BJ (cell line): Measurements from ENCODE around the gene MYO7A. TPM values are rescaled to one million over a fixed set of nuclear protein-coding genes. Genes with fewer than 3 reads are reported as not detected.

Source experiments
- CTCF ChIA-PET: fragments of 350-600 bp; formaldehyde crosslinking; extraction: SDS; loops from one replicate; lab custom pipeline; 2021; ENCODE audit warnings: antibody characterized with exemption, inconsistent platforms; lab: Yijun Ruan, JAX
- POLR2A ChIA-PET: fragments of 300-600 bp; sonication (Branson Sonifier 250); formaldehyde crosslinking; extraction: SDS; loops from one replicate; lab custom pipeline; 2021; ENCODE audit warnings: antibody characterized with exemption; lab: Charles Lee
- DNase-seq: peaks from one replicate; pipeline ENCODE4 v3.0.0-alpha.2; 2011; ENCODE audit warnings: low read depth
- H3K27me3 ChIP-seq: 2 replicates; pipeline ENCODE4 v1.6.0; 2011; ENCODE audit warnings: low read length; ENCODE audit not compliant: control insufficient read depth, insufficient read depth
- H3K36me3 ChIP-seq: 2 replicates; pipeline ENCODE4 v1.5.1; 2011; ENCODE audit warnings: low read length; ENCODE audit not compliant: control insufficient read depth, insufficient read depth
- H3K4me3 ChIP-seq: 2 replicates; pipeline ENCODE4 v1.5.1; 2011; ENCODE audit warnings: low read depth, mild to moderate bottlenecking, control low read depth, low read length
- polyA plus RNA-seq: library from polyadenylated mRNA; depleted of rRNA; stranded (reverse); fragments of >200 nt; gene quantifications from 2 replicates; pipeline ENCODE4 v1.2.3, GENCODE V29; 2011
- TF ChIP-seq, protein P1 (sequence below): IDR thresholded peaks from 2 replicates; pipeline ENCODE4 v1.5.1; 2011; ENCODE audit warnings: low read depth, mild to moderate bottlenecking, control low read depth, inconsistent platforms, low read length, moderate library complexity; ENCODE audit not compliant: insufficient read depth

MYO7A gene
- polyA plus RNA-seq, 1 experiment: 0.01 TPM

DNA sequence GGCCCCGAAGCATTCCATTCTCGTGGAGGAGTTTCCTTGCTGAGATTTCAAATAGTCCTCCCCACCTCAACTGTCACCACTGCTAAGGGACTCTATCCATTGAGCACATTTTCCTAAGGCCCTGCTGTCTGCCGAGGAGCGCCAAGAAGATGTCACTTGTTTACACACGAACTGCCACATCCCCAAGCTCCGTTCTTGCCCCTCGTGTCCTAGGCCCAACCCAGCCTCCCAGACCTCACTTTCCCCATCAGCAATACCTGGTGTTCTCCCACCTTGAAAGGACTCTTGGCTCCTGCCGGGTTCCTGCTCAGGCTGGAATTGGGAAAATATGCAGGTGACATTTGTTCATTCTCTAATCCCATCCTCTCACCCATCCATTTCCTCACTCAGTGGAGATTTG, 4.0 kb upstream of the MYO7A start:
- POLR2A ChIA-PET: no interaction called here

DNA sequence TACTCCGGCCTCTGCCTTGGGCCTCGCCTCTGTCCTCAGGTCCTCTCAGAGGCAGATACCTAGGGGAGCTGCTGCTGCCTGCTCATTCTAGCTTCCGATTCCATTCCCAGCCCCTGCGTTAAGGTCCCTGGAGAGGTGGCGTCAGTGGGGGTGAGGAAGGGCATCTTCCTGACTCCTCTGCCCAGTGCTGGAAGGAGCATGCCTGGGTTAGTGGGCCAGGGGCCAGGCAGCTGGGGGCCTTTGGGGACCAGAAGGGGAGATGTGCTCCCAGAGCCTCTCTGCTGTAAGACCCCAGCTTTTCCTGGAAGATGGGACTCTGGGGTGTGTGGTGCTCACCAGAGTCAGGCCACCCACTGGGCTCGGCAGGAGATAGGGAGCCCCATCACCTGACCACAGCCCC, 3.6 kb upstream of the MYO7A start:
- TF ChIP-seq, protein P1, sequence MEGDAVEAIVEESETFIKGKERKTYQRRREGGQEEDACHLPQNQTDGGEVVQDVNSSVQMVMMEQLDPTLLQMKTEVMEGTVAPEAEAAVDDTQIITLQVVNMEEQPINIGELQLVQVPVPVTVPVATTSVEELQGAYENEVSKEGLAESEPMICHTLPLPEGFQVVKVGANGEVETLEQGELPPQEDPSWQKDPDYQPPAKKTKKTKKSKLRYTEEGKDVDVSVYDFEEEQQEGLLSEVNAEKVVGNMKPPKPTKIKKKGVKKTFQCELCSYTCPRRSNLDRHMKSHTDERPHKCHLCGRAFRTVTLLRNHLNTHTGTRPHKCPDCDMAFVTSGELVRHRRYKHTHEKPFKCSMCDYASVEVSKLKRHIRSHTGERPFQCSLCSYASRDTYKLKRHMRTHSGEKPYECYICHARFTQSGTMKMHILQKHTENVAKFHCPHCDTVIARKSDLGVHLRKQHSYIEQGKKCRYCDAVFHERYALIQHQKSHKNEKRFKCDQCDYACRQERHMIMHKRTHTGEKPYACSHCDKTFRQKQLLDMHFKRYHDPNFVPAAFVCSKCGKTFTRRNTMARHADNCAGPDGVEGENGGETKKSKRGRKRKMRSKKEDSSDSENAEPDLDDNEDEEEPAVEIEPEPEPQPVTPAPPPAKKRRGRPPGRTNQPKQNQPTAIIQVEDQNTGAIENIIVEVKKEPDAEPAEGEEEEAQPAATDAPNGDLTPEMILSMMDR: no peak
- ChIA-PET CTCF (no interaction called here), POLR2A (no interaction called here)
- no peak for DNase-seq
- no peaks in the 10 kb centered on the region for H3K27me3 ChIP-seq
- no peak overlapping the region for H3K4me3 ChIP-seq
- peaks cover 11% of the 10 kb centered on the region for H3K36me3 ChIP-seq

More for the DNA sequence above, 4.0 kb upstream of the MYO7A start:
- no peaks in the 10 kb centered on the region for H3K27me3 ChIP-seq
- no peak for DNase-seq
- no peak overlapping the region for H3K4me3 ChIP-seq
- CTCF ChIA-PET: no interaction called here
- H3K36me3 ChIP-seq: peaks cover 12% of the 10 kb centered on the region
- TF ChIP-seq, protein P1: no peak

DNA sequence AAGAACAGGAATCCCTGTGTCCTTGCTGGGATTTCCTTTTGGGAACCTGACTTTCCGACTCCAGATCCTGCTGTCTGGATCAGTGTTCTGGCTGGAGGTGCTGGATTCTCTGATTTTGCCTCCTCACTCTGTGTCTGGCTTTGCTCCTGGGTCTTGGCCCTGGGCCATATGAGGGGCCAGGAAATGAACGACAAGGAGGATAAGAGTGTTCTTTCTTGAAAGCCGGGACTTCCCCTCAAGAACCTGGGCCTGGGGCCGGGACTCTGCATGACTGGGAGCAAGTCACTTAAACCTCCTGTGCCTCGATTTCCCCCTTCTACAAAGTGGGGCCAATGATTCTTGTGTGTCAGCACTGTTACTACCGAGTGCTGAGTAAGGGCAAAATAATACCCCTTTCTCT, 2.9 kb upstream of the MYO7A start:
- CTCF ChIA-PET: no interaction called here
- no peaks in the 10 kb centered on the region for H3K27me3 ChIP-seq
- no peak for DNase-seq
- peaks cover 10% of the 10 kb centered on the region for H3K36me3 ChIP-seq
- POLR2A ChIA-PET: no interaction called here
- TF ChIP-seq, protein P1: no peak
- H3K4me3 ChIP-seq: no peak overlapping the region

DNA sequence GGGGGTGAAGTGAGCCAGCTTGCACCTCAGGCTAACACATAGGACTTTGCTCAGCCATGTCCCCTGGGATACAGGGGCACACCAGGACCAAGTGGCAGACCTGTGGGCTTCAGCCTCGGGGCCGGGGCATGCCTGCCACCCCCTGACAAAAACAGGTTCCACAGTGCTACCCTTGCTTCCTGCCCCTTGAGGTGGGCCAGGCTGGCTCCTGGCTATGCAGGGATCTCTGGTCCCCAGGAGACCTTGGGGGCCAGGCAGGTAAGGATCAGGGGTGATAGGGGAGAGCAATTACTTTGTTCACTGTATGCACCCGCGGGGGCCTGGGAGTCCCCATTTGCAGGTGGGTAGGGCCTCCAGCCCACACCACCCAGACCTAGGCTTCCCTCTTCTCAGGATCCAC, 2.4 kb upstream of the MYO7A start:
- POLR2A ChIA-PET: no interaction called here
- Histone ChIP-seq H3K27me3 (no peaks in the 10 kb centered on the region), H3K4me3 (no peak overlapping the region), H3K36me3 (peaks cover 10% of the 10 kb centered on the region)
- TF ChIP-seq, protein P1: no peak
- CTCF ChIA-PET: interaction anchor here (2.5 to 9.7 kb wide), 5 partner anchors 12 to 493 kb away, joined by 30 to 167 read pairs (median 49); no protein-coding TSS in a partner anchor
- DNase-seq: no peak

DNA sequence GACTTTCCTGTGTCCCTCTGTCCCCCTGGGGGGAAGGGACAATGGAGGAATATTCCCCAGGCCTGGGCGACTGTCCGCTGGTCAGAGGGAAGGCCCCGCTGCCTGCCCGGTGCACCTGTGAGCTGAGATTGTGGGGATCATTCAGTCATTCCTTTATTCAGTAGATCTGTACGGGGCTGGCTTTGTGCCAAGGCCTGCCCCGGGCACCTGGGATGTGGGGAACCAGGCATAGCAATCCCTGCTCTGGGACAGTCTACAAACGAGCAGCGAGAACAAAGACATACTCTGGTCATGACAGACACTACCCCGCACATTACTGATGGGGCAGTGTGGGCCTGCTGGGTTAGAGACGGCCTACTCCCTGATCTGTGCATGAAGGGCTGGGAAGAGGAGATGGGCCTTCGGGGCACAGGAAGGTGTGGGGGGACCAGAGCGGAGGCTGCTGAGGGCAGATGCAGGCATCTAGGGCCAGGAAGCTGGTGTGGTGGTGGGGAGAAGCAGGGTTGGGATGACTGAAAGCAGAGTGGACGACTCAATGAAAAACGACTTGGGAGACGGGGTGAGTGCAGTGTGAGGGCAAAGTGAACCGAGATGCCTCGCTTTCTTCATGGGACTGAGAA, 1.8 kb upstream of the MYO7A start:
- TF ChIP-seq, protein P1: no peak
- POLR2A ChIA-PET: no interaction called here

More for the DNA sequence above, 1.8 kb upstream of the MYO7A start:
- DNase-seq: no peak
- no peak overlapping the region for H3K4me3 ChIP-seq
- peaks cover 8% of the 10 kb centered on the region for H3K36me3 ChIP-seq
- CTCF ChIA-PET: interaction anchor here (0.6 to 9.7 kb wide), 34 partner anchors 10 to 1438 kb away, joined by 3 to 167 read pairs (median 6); no protein-coding TSS in a partner anchor
- no peaks in the 10 kb centered on the region for H3K27me3 ChIP-seq
